HCT116 (cell line): ENCODE data around the gene ACE. TPM values are rescaled to one million over a fixed set of nuclear protein-coding genes. Genes with fewer than 3 reads are reported as not detected.

ENCODE experiments used
- ATAC-seq: fragments of 200-7000 bp; cut with Tn5 transposase; 2 replicates; pipeline ENCODE4 v1.9.1; 2020; ENCODE audit warnings: mild to moderate bottlenecking, moderate library complexity
- BruUV-seq: library from RNA; stranded (reverse); fragments of 400-500 nt; replicated peaks from 2 replicates; lab custom pipeline; 2021; lab: Mats Ljungman, UMichigan
- CTCF ChIA-PET: fragments of 300-600 bp; sonication (Branson Sonifier 250); formaldehyde crosslinking; loops from one replicate; lab custom pipeline; 2021; ENCODE audit warnings: antibody characterized with exemption; lab: Charles Lee
- POLR2A ChIA-PET: fragments of 300-600, 350-600 bp; sonication (Branson Sonifier 250); formaldehyde crosslinking; loops from one replicate; lab custom pipeline; 2021; ENCODE audit warnings: antibody characterized with exemption; lab: Charles Lee
- RAD21 ChIA-PET, 2 experiments: fragments of 300-600 bp; sonication (Branson Sonifier 250); formaldehyde crosslinking; loops; one replicate each; lab custom pipeline; 2023; ENCODE audit warnings: low total read pairs in 2 of 2; ENCODE audit not compliant: uncharacterized antibody in 2 of 2, unreplicated experiment in 2 of 2, low non-redundant PET in 1 of 2; lab: Charles Lee
- DNase-seq: peaks from one replicate; pipeline ENCODE4 v3.0.0-alpha.2; 2010; ENCODE audit warnings: low read depth, low spot score
- H2AFZ ChIP-seq: fragments of 200-600 bp; shearing (Covaris generic), sonication (generic); 2 replicates; pipeline ENCODE4 v1.6.1; 2017; ENCODE audit warnings: low read depth, mixed run types, mixed read lengths, antibody characterized with exemption, low read length; ENCODE audit not compliant: poor library complexity, severe bottlenecking
- H3K27ac ChIP-seq: 2 replicates; pipeline ENCODE4 v1.5.1; 2012; ENCODE audit warnings: low read depth, low read length
- H3K27me3 ChIP-seq: fragments of 200-600 bp; sonication (generic); 2 replicates; pipeline ENCODE4 v1.6.1; 2016; ENCODE audit warnings: mixed run types, low read length, mixed read lengths; ENCODE audit not compliant: insufficient read depth
- H3K36me3 ChIP-seq, 2 experiments: fragments of 200-500 bp in 1 of 2; fragments of 200-600 bp in 1 of 2; sonication (Bioruptor generic) in 1 of 2; sonication (generic) in 1 of 2; 2 replicates each; pipeline versions ENCODE4 v1.5.1 to v1.6.1; 2014 to 2016; ENCODE audit warnings: low read length in 2 of 2, inconsistent platforms in 1 of 2, mixed read lengths in 1 of 2, mixed run types in 1 of 2; ENCODE audit not compliant: insufficient read depth in 2 of 2, control insufficient read depth in 1 of 2
- H3K4me1 ChIP-seq, 2 experiments: fragments of 200-600 bp in 1 of 2; sonication (generic) in 1 of 2; 2 replicates each; pipeline versions ENCODE4 v1.5.1 to v1.6.1; 2012 to 2017; ENCODE audit warnings: low read length in 2 of 2, inconsistent platforms in 1 of 2, mild to moderate bottlenecking in 1 of 2, mixed read lengths in 1 of 2, mixed run types in 1 of 2, moderate library complexity in 1 of 2; ENCODE audit not compliant: insufficient read depth in 2 of 2, control insufficient read depth in 1 of 2
- H3K4me2 ChIP-seq: fragments of 200-600 bp; sonication (generic); 2 replicates; pipeline ENCODE4 v1.6.1; 2017; ENCODE audit warnings: mixed run types, low read length, mixed read lengths
- H3K4me3 ChIP-seq, 2 experiments: fragments of 200-600 bp in 1 of 2; sonication (generic) in 1 of 2; replicated peaks in 1 of 2; 2 replicates each; pipeline ENCODE4 v1.5.1; 2011 to 2016; ENCODE audit warnings: low read length in 2 of 2, control low read depth in 1 of 2, low read depth in 1 of 2, mild to moderate bottlenecking in 1 of 2, mixed read lengths in 1 of 2, mixed run types in 1 of 2
- H3K79me2 ChIP-seq: fragments of 200-600 bp; sonication (generic); 2 replicates; pipeline ENCODE4 v1.6.1; 2017; ENCODE audit warnings: mild to moderate bottlenecking, mixed run types, low read length, moderate library complexity, mixed read lengths; ENCODE audit not compliant: insufficient read depth
- H3K9ac ChIP-seq: fragments of 200-600 bp; sonication (generic); 2 replicates; pipeline ENCODE4 v1.6.1; 2016; ENCODE audit warnings: low read length, mixed read lengths
- H3K9me2 ChIP-seq: fragments of 200-600 bp; sonication (generic), shearing (Covaris generic); 2 replicates; pipeline ENCODE4 v1.6.1; 2017; ENCODE audit warnings: mixed run types, mild to moderate bottlenecking, moderate library complexity; ENCODE audit not compliant: insufficient read depth
- H3K9me3 ChIP-seq, 2 experiments: fragments of 200-500 bp in 1 of 2; fragments of 200-600 bp in 1 of 2; sonication (Bioruptor generic) in 1 of 2; sonication (generic) in 1 of 2; 2 replicates each; pipeline ENCODE4 v1.6.1; 2014 to 2017; ENCODE audit warnings: low read length in 2 of 2, mixed read lengths in 2 of 2, inconsistent platforms in 1 of 2, low read depth in 1 of 2, mild to moderate bottlenecking in 1 of 2, mixed run types in 1 of 2, moderate library complexity in 1 of 2; ENCODE audit not compliant: control insufficient read depth in 1 of 2, insufficient read depth in 1 of 2
- H4K20me1 ChIP-seq: fragments of 200-600 bp; sonication (generic), shearing (Covaris generic); 2 replicates; pipeline ENCODE4 v1.6.1; 2017; ENCODE audit warnings: mixed run types, mild to moderate bottlenecking, moderate library complexity; ENCODE audit not compliant: insufficient read depth
- ATF3 ChIP-seq: IDR thresholded peaks from 2 replicates; pipeline ENCODE4 v1.6.1; 2012
- CBX3 ChIP-seq: IDR thresholded peaks from 2 replicates; pipeline ENCODE4 v1.6.1; 2012; ENCODE audit warnings: low read depth
- ELF1 ChIP-seq: IDR thresholded peaks from 2 replicates; pipeline ENCODE4 v1.6.1; 2012; ENCODE audit warnings: low read depth, borderline replicate concordance
- EZH2phosphoT487 ChIP-seq: fragments of 200-600 bp; IDR thresholded peaks from 2 replicates; pipeline ENCODE4 v1.6.1; 2018; ENCODE audit warnings: antibody characterized with exemption, borderline replicate concordance
- FOSL1 ChIP-seq: IDR thresholded peaks from 2 replicates; pipeline ENCODE4 v1.6.1; 2012; ENCODE audit warnings: low read depth
- JUND ChIP-seq: IDR thresholded peaks from 2 replicates; pipeline ENCODE4 v1.6.1; 2012
- MAX ChIP-seq: IDR thresholded peaks from 2 replicates; pipeline ENCODE4 v1.6.1; 2012
- POLR2A ChIP-seq: IDR thresholded peaks from 2 replicates; pipeline ENCODE4 v1.7.0; 2011; ENCODE audit warnings: borderline replicate concordance; ENCODE audit not compliant: insufficient read depth, insufficient read length; ENCODE audit errors: extremely low read depth
- REST ChIP-seq: IDR thresholded peaks from 2 replicates; pipeline ENCODE4 v1.6.1; 2012; ENCODE audit warnings: low read depth
- SP1 ChIP-seq: IDR thresholded peaks from 2 replicates; pipeline ENCODE4 v1.6.1; 2012; ENCODE audit warnings: low read depth
- SRF ChIP-seq: IDR thresholded peaks from 2 replicates; pipeline ENCODE4 v1.6.1; 2012; ENCODE audit warnings: low read depth
- TCF7L2 ChIP-seq: IDR thresholded peaks from 2 replicates; pipeline ENCODE4 v1.7.0; 2011; ENCODE audit warnings: borderline replicate concordance, inconsistent platforms; ENCODE audit not compliant: insufficient read depth, insufficient read length; ENCODE audit errors: extremely low read depth
- YY1 ChIP-seq: IDR thresholded peaks from 2 replicates; pipeline ENCODE4 v1.6.1; 2011; ENCODE audit warnings: low read length, low read depth, moderate library complexity, mild to moderate bottlenecking; ENCODE audit not compliant: insufficient replicate concordance; ENCODE audit errors: extremely low read depth
- ZBTB33 ChIP-seq: IDR thresholded peaks from 2 replicates; pipeline ENCODE4 v1.6.1; 2011; ENCODE audit warnings: mild to moderate bottlenecking, low read length, moderate library complexity; ENCODE audit not compliant: insufficient replicate concordance; ENCODE audit errors: extremely low read depth
- ZFX ChIP-seq: fragments of 450-650 bp; IDR thresholded peaks from 2 replicates; pipeline ENCODE4 v1.6.1; 2017
- ZNF274 ChIP-seq: fragments of 200-500 bp; sonication (Bioruptor generic); IDR thresholded peaks from 2 replicates; pipeline ENCODE4 v1.6.1; 2014; ENCODE audit warnings: mild to moderate bottlenecking, low read depth, low read length, inconsistent platforms
- intact Hi-C: fragments of 100-400 bp; cut with micrococcal nuclease; formaldehyde crosslinking; loops from 2 replicates; pipeline ENCODE4 v1.10.0; 2022
- total RNA-seq: library from RNA; stranded (reverse); gene quantifications from one replicate; pipeline ENCODE4 v1.2.1, GENCODE V29; 2021; ENCODE audit not compliant: unreplicated experiment

ACE gene
- total RNA-seq, 1 experiment from 2014 or later = 7.7 TPM

- no TSS peak for BruUV-seq
- POLR2A ChIA-PET = no interaction called here
- TF ChIP-seq CBX3 = no peak
- no peak for TF ChIP-seq ZFX
- TF ChIP-seq ZNF274 = no peak
- no peak for TF ChIP-seq MAX
- no peak for TF ChIP-seq ZBTB33
- no peak for TF ChIP-seq TCF7L2
- TF ChIP-seq SP1 = no peak
- no peak for TF ChIP-seq EZH2phosphoT487
- TF ChIP-seq SRF = no peak
- TF ChIP-seq POLR2A = no peak
- no peak for TF ChIP-seq ELF1
- TF ChIP-seq FOSL1 = no peak
- no peak for TF ChIP-seq JUND
- no peak for TF ChIP-seq ATF3
- no peak for TF ChIP-seq REST
- TF ChIP-seq YY1 = no peak
- TF ChIP-seq, all 23 proteins: peak for 0
These were observed 27.4 kb downstream of the ACE start for GRCh38 chr17:63504261-63504660.

More at GRCh38 chr17:63504261-63504660, 27.4 kb downstream of the ACE start:
- Histone ChIP-seq H3K9me2 (no peaks in the 10 kb centered on the region), H2AFZ (no peak overlapping the region), H3K9me3 (peaks cover 0 to 8% of the 10 kb centered on the region in 2 experiments; a peak in 1 of 4 replicates), H3K27ac (no peak overlapping the region), H3K4me2 (no peak overlapping the region), H3K4me3 (no peak overlapping the region), H3K79me2 (no peaks in the 10 kb centered on the region), H3K9ac (no peak overlapping the region), H4K20me1 (no peaks in the 10 kb centered on the region), H3K36me3 (no peaks in the 10 kb centered on the region), H3K4me1 (no peaks in the 10 kb centered on the region), H3K27me3 (peaks cover 29% of the 10 kb centered on the region)
- ATAC-seq = no peak
- no peak for DNase-seq
- intact Hi-C loops = no loop called here
- ChIA-PET CTCF (no interaction called here), RAD21 (no interaction called here)
